Skeletal muscle tissue (tissue), 4 donors: ENCODE results near the gene POLR1A. TPM values are rescaled to one million over a fixed set of nuclear protein-coding genes. Genes with fewer than 3 reads are reported as not detected.

ENCODE experiments used
- H3K27ac ChIP-seq: one replicate; pipeline ENCODE4 v1.7.0; 2013; ENCODE audit warnings: mild to moderate bottlenecking, low read depth, low read length, inconsistent platforms
- H3K27me3 ChIP-seq, 3 donors: one replicate each; pipeline ENCODE4 v1.7.0; 2013; ENCODE audit warnings: low read length in 3 of 3; ENCODE audit not compliant: control insufficient read depth in 3 of 3, insufficient read depth in 3 of 3
- H3K36me3 ChIP-seq, 3 donors: one replicate each; pipeline ENCODE4 v1.7.0; 2013; ENCODE audit warnings: low read length in 3 of 3; ENCODE audit not compliant: control insufficient read depth in 3 of 3, insufficient read depth in 3 of 3
- H3K4me1 ChIP-seq, 3 donors: one replicate each; pipeline ENCODE4 v1.7.0; 2013; ENCODE audit warnings: low read length in 3 of 3, mild to moderate bottlenecking in 3 of 3; ENCODE audit not compliant: control insufficient read depth in 3 of 3, insufficient read depth in 3 of 3
- H3K4me3 ChIP-seq, 3 donors: one replicate each; pipeline ENCODE4 v1.7.0; 2013; ENCODE audit warnings: low read length in 3 of 3
- H3K9ac ChIP-seq, 3 donors: one replicate each; pipeline ENCODE4 v1.7.0; 2013; ENCODE audit warnings: low read length in 3 of 3, mild to moderate bottlenecking in 3 of 3, moderate library complexity in 2 of 3, low read depth in 1 of 3
- H3K9me3 ChIP-seq, 3 donors: one replicate each; pipeline ENCODE4 v1.7.0; 2013; ENCODE audit warnings: low read length in 3 of 3; ENCODE audit not compliant: control insufficient read depth in 3 of 3
- total RNA-seq: library from RNA; depleted of rRNA; stranded (reverse); fragments of >200 nt; gene quantifications from one replicate; pipeline ENCODE4 v1.2.3, GENCODE V29; 2014
- donor health status: Osteomylitis.

Gene POLR1A
- total RNA-seq, 1 donor from 2014 or later: 13.6 TPM

DNA sequence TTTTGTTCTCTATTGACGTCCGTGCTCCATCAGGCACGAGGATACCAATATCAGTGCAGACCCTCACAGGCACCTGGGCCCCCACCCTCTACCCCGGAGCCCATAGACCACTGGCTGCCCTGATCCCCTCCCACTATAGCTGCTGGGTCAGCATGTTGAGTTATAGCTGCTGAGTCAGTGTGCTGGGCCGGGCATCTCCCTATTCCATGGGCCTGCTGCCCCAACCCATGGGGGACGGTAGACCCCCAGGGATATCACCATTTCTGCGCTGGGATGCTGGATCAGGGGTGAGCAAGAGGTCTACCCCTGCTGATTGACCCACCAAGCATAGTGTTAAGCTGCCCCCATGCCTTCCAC lies 116.8 kb downstream of the POLR1A start:
- no peak overlapping the region for H3K4me3 ChIP-seq

DNA sequence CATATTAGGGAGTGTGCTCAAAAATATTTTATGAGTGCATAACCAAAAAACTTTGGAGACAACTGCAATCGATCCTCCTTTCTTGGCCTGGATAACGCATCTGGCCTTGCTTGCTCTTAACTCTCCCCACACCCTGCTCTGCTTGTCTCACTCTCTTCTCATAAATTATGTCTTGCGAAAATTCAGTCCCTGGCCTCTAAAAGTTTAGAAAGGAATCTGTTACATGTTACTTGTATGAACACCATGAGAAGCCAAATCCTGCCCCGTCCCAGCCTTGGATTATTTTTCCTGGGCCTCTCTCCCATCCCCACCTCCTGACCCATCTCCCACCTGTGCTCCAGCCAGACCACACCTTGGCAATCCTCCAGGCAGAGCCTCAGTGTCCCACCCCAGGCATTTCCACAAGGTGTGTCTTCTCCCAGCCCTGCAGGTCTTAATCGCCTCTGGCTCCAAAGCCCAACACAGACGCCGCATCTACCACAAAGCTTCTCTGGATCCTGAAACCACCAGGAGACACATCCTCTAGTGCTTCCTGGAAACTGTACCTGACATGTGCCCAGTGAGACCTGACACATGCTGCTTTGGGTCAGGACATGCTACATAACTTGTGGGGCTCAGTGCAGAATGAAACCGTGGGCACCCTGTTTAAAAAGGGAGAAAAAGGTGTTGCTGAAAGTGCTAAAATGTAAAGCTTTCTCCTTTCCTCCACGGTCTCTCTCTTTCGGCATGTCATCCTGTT lies 117.3 kb downstream of the POLR1A start:
- Histone ChIP-seq H3K27me3 (no peaks in the 10 kb centered on the region), H3K27ac (peak overlapping the region; percentile 66), H3K36me3 (no peaks in the 10 kb centered on the region), H3K4me3 (no peak overlapping the region), H3K4me1 (peaks cover 17 to 23% (median 19%) of the 10 kb centered on the region in 3 donors), H3K9ac (peak overlapping the region in 2 of 3 donors; percentile 14 to 41), H3K9me3 (no peaks in the 10 kb centered on the region)

More for the DNA sequence above, 116.8 kb downstream of the POLR1A start:
- H3K9me3 ChIP-seq: no peaks in the 10 kb centered on the region
- no peaks in the 10 kb centered on the region for H3K36me3 ChIP-seq
- no peaks in the 10 kb centered on the region for H3K27me3 ChIP-seq
- H3K9ac ChIP-seq: peak overlapping the region in 1 of 3 donors; percentile 41
- peak overlapping the region; percentile 66 for H3K27ac ChIP-seq
- H3K4me1 ChIP-seq: peaks cover 20 to 26% (median 22%) of the 10 kb centered on the region in 3 donors

DNA sequence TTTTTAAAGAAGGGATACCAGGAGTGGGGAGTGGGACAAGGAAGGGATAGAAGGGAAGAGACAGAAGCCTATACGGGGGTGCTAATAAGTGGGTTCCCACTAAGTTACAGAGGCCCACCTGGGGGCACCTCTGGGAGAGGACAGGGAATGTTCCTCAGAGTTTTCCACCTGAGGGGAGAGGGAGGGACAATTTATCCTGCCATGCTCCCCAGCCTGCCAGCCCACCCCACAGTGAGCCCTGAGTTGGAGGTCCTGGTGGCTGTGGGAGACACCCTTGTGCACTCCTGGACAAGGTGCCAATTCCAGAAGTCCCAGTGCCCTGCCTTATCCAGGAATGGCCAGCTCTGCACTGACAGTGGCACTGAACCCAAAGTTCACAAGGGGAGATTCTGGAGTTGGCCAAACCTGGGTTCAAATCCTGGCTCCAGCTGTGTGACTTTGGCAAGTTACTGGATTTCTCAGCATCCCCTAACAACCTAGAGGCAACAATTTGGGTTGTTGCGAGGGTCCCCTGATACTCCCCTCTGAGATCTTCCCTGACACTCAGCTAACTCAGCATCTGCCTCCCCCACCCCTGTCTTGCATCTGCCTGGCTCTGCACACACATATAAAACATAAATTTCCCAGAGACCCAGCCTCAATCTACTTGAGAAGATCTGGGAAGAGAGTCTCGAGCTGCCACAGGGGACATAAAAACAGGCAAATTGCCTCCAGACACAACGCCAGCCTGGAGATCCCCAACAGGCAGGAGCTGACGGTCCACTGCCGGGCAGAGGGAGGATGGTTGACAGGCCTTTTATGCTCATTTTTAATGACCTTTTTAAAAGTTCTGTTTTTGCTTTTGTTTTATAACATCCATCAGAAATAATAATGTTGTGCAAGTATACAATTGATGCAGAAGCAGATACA lies 118.2 kb downstream of the POLR1A start:
- Histone ChIP-seq H3K27me3 (no peaks in the 10 kb centered on the region), H3K4me1 (peaks cover 17 to 23% (median 19%) of the 10 kb centered on the region in 3 donors), H3K36me3 (no peaks in the 10 kb centered on the region), H3K9me3 (no peaks in the 10 kb centered on the region), H3K9ac (peak overlapping the region in 1 of 3 donors; percentile 3), H3K4me3 (peak overlapping the region in 1 of 3 donors; percentile 6), H3K27ac (peak overlapping the region; percentile 47)

DNA sequence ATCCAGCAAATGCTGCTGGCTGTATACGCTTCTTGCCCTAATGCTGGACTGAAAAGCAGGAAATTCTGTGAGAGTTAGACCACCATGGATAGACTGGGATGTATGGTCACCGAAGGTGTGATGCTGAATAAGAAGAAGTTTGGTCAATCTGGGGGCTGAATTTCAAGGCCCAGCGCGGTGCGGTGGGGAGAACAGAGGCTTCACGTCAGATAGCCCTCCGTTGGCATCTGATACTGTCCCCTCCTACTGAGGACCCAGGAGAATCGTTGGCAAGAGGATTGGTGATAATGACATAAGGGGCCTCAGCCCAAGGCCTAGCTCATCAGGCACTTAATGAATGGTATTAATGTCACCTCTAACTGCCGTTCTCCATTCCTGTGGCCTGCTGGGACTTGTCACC lies 119.6 kb downstream of the POLR1A start:
- Histone ChIP-seq H3K4me1 (peaks cover 17 to 23% (median 19%) of the 10 kb centered on the region in 3 donors), H3K4me3 (no peak overlapping the region), H3K27ac (no peak overlapping the region), H3K27me3 (no peaks in the 10 kb centered on the region), H3K9ac (no peak overlapping the region), H3K9me3 (no peaks in the 10 kb centered on the region), H3K36me3 (no peaks in the 10 kb centered on the region)

DNA sequence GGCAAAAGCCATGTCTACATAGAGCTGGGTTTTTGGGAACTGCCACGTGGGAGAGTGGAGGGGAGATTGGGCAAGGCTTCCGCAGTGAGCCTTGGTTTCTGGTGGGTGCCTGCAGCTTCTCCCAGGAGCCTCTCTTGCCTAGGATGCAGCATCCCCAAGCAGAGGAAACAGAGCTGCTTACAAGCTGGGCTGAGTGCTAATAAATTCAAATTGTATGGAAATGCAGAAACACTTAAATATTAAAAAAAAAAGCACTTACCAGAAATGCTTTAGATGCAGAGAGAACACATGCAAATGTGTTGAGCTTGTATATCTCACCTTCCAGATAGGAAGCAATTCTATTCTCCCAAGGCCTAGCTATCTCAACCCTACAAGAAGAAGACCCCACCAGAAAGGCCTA lies 120.9 kb downstream of the POLR1A start:
- Histone ChIP-seq H3K36me3 (no peaks in the 10 kb centered on the region), H3K4me1 (peaks cover 15 to 19% (median 18%) of the 10 kb centered on the region in 3 donors), H3K9me3 (no peaks in the 10 kb centered on the region), H3K27ac (no peak overlapping the region), H3K4me3 (no peak overlapping the region), H3K9ac (no peak overlapping the region), H3K27me3 (no peaks in the 10 kb centered on the region)

DNA sequence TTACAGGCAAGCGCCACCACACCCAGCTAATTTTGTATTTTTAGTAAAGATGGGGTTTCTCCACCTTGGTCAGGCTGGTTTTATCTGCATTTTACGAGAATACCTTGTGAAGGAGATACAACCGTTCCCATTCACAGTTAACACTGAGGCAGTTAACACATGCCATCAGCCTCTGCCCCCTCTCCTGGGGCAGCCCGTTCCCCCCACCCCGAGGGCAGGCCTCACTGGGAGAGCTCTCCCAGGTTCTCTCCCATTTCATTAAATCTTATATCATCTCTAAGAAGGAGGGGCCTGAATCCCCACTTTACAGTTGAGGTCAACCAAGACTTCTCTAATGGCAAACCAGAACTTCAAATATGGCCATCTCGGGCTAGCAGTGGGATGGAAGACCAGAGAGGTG lies 121.9 kb downstream of the POLR1A start:
- H3K27me3 ChIP-seq: no peaks in the 10 kb centered on the region
- no peaks in the 10 kb centered on the region for H3K36me3 ChIP-seq
- H3K9me3 ChIP-seq: no peaks in the 10 kb centered on the region
- H3K4me1 ChIP-seq: peaks cover 14 to 17% (median 15%) of the 10 kb centered on the region in 3 donors
- no peak overlapping the region for H3K9ac ChIP-seq
- no peak overlapping the region for H3K4me3 ChIP-seq
- no peak overlapping the region for H3K27ac ChIP-seq

DNA sequence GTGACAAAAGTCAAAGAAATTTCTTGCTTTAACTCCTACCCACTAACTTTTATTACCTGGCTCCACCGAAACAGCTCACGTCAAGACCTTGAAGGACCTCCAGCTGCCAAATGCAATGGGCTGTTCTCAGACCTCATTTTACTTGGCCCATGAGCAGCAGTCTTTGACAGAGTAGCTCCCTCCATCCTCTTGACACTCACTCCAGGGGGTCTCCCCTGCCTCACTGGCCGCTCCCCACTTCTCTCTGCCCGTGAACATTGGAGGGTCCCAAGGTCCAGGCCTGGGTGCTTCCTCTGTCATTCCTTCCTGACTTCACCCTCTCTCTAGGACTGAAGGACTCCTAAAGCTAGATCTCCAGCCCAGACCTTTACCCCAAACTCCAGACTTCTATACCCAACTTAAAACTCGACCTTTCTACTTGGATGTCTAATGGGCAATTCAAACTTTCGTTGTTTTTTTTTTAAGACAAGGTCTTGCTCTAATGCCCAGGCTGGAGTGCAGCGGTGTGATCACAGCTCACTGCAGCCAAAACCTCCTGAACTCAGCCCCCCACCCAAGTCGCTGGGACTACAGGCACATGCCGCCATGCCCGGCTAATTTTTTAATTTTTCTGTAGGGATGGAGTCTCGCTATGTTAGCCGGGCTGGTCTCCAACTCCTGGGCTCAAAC lies 124.0 kb downstream of the POLR1A start:
- Histone ChIP-seq H3K36me3 (no peaks in the 10 kb centered on the region), H3K4me1 (peaks cover 0 to 6% (median 5%) of the 10 kb centered on the region in 3 donors), H3K4me3 (no peak overlapping the region), H3K9me3 (no peaks in the 10 kb centered on the region), H3K27ac (no peak overlapping the region), H3K9ac (no peak overlapping the region), H3K27me3 (no peaks in the 10 kb centered on the region)

DNA sequence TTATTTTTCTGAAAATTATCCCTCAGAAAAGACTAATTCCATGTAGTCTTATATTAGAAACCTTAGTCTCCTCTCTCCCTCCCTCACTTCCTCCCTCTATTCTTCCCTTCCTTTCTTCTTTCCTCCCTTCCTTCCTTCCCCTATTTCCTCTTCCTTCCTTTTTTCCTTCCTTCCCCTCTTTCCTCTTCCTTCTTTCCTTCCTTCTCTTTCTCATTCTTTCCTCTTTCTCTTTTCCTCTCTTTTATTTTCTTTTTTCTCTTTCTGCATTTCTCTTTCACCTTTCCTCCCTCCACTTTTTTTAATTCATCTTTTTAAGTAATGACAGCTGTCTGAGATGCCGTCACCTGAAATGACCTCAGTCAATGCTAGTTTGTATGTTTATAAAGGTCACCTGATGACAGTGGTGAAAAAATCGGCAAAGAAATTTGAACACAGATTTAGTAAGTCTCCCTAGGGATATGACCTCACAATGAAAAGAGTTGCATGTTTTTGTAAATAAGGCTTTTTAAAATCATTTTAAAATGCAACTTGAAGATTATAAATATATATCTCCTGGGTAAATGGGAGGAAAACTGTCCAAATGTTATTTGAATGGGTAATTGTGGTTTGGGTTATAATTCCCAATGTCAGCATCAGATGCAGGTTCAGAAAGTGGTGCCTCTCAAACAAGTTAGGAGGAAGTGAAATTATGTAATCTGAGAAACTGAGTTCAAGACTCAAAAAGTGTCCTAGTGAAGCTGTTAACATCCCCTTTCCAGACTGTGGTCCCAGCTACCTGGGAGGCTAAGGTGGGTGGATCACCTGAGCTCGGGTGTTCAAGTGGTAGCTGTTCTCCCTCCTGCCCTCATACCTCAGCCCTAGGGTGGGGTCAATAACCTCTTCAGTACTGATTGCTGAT lies 126.6 kb downstream of the POLR1A start:
- H3K36me3 ChIP-seq: no peaks in the 10 kb centered on the region
- no peaks in the 10 kb centered on the region for H3K27me3 ChIP-seq
- no peak overlapping the region for H3K4me3 ChIP-seq
- H3K27ac ChIP-seq: no peak overlapping the region
- no peaks in the 10 kb centered on the region for H3K9me3 ChIP-seq
- peaks cover 0 to 9% (median 7%) of the 10 kb centered on the region in 3 donors for H3K4me1 ChIP-seq
- H3K9ac ChIP-seq: no peak overlapping the region
